ENCODE results near the gene PRR36. TPM values are rescaled to one million over a fixed set of nuclear protein-coding genes. Genes with fewer than 3 reads are reported as not detected.

The PRR36 gene
- total and polyA plus RNA-seq, 11 donors = 0.01 to 0.27 (median 0.08) TPM; not detected in 4

GRCh38 chr19:7845390-7846154, 28.6 kb downstream of the PRR36 start:
- TF ChIP-seq CTCF (IDR thresholded peaks at IDR 0.05) = no peak
- TF ChIP-seq POLR2A (IDR thresholded peaks at IDR 0.05) = no peak
- WGBS, 4 donors = 90 to 92% (median 92%) methylated on average over 17 to 20 of the region's 20 CpGs
- intact Hi-C loops (cut with DNase I) = no loop called here
- H3K4me1 ChIP-seq = peaks cover 0 to 12% (median 0%) of the 10 kb centered on the region in 12 donors
- no peak for ATAC-seq
- peaks cover 0 to 13% (median 0%) of the 10 kb centered on the region in 9 donors for H3K36me3 ChIP-seq
- no peak overlapping the region for H3K4me3 ChIP-seq
- no peak for DNase-seq
- no peaks in the 10 kb centered on the region for H3K9me3 ChIP-seq
- H3K27me3 ChIP-seq = no peaks in the 10 kb centered on the region
- H3K27ac ChIP-seq = no peak overlapping the region

GRCh38 chr19:7844951-7845350, 29.2 kb downstream of the PRR36 start:
- Histone ChIP-seq H3K4me3 (no peak overlapping the region), H3K9me3 (no peaks in the 10 kb centered on the region), H3K27ac (no peak overlapping the region), H3K27me3 (no peaks in the 10 kb centered on the region), H3K4me1 (peaks cover 0 to 6% (median 0%) of the 10 kb centered on the region in 12 donors), H3K36me3 (peaks cover 0 to 13% (median 0%) of the 10 kb centered on the region in 9 donors)
- TF ChIP-seq CTCF (IDR thresholded peaks at IDR 0.05) (no peak), POLR2A (IDR thresholded peaks at IDR 0.05) (no peak)
- no peak for ATAC-seq
- 78 to 89% (median 86%) methylated on average over 6 to 10 of the region's 10 CpGs for WGBS, 4 donors
- no peak for DNase-seq
- intact Hi-C loops (cut with DNase I) = no loop called here

- Histone ChIP-seq H3K27me3 (no peaks in the 10 kb centered on the region), H3K4me1 (peaks cover 0 to under 1% (median 0%) of the 10 kb centered on the region in 12 donors), H3K27ac (no peak overlapping the region), H3K9me3 (no peaks in the 10 kb centered on the region), H3K4me3 (no peak overlapping the region), H3K36me3 (peaks cover 0 to 12% (median 0%) of the 10 kb centered on the region in 9 donors)
- 86 to 95% (median 90%) methylated on average over 3 to 5 of the region's 5 CpGs for WGBS, 4 donors
- ATAC-seq (no peak), DNase-seq (no peak)
- no peak for TF ChIP-seq POLR2A (IDR thresholded peaks at IDR 0.05)
- TF ChIP-seq CTCF (IDR thresholded peaks at IDR 0.05) = no peak
- intact Hi-C loops (cut with DNase I) = no loop called here
Observed at GRCh38 chr19:7844405-7844804, 29.8 kb downstream of the PRR36 start.

GRCh38 chr19:7843521-7843920, 30.7 kb downstream of the PRR36 start:
- Histone ChIP-seq H3K27ac (no peak overlapping the region), H3K4me1 (no peaks in the 10 kb centered on the region), H3K9me3 (no peaks in the 10 kb centered on the region), H3K36me3 (peaks cover 0 to 5% (median 0%) of the 10 kb centered on the region in 9 donors), H3K27me3 (no peaks in the 10 kb centered on the region), H3K4me3 (no peak overlapping the region)
- TF ChIP-seq CTCF (IDR thresholded peaks at IDR 0.05) (no peak), POLR2A (IDR thresholded peaks at IDR 0.05) (no peak)
- DNase-seq = no peak
- 88 to 92% (median 91%) methylated on average over 6 of the region's 6 CpGs for WGBS, 4 donors
- intact Hi-C loops (cut with DNase I) = no loop called here
- ATAC-seq = no peak
